Tibial nerve (tissue), 3 donors: ENCODE results near the gene NEXN.

ENCODE experiments used
- CTCF ChIP-seq, 5 experiments: fragments of 200-600 bp in 3 of 5; fragments of 450-650 bp in 2 of 5; sonication (generic) in 3 of 5; IDR thresholded peaks; one replicate each; pipeline ENCODE4 v1.5.1; 2016 to 2019; ENCODE audit warnings: antibody characterized with exemption in 5 of 5, mild to moderate bottlenecking in 3 of 5, moderate library complexity in 2 of 5
- POLR2A ChIP-seq, 2 donors: fragments of 450-650 bp; IDR thresholded peaks; one replicate each; pipeline ENCODE4 v1.6.1; 2017; ENCODE audit warnings: antibody characterized with exemption in 2 of 2, mild to moderate bottlenecking in 2 of 2, moderate library complexity in 2 of 2

GRCh38 chr1:77888781-77889642, 588 bp downstream of the NEXN start:
- TF ChIP-seq CTCF (IDR thresholded peaks at IDR 0.05) = no peak
- TF ChIP-seq POLR2A (IDR thresholded peaks at IDR 0.05) = no peak
